HEK293T (cell line): ENCODE measurements around the gene HMCN2.

Experiments
- CTCF ChIA-PET: fragments of 350-600 bp; formaldehyde crosslinking; extraction: SDS; loops from one replicate; lab custom pipeline; 2021; ENCODE audit warnings: antibody characterized with exemption, inconsistent platforms; lab: Yijun Ruan, JAX
- POLR2A ChIA-PET: fragments of 350-600 bp; formaldehyde crosslinking; extraction: SDS; loops from one replicate; lab custom pipeline; 2020; ENCODE audit warnings: antibody characterized with exemption, inconsistent platforms; lab: Yijun Ruan, JAX
- DNase-seq: peaks from one replicate; pipeline ENCODE4 v3.0.0; 2012; ENCODE audit warnings: mixed read lengths; ENCODE audit errors: extremely low spot score
- ARNT ChIP-seq: fragments of 450-650 bp; IDR thresholded peaks from 2 replicates; pipeline ENCODE4 v1.6.1; 2017; ENCODE audit warnings: mild to moderate bottlenecking
- BHLHE40 ChIP-seq: fragments of 450-650 bp; IDR thresholded peaks from 2 replicates; pipeline ENCODE4 v1.6.1; 2016; ENCODE audit warnings: mild to moderate bottlenecking, moderate library complexity, borderline replicate concordance
- CTBP1 ChIP-seq: fragments of 450-650 bp; IDR thresholded peaks from 2 replicates; pipeline ENCODE4 v1.6.1; 2016; ENCODE audit warnings: borderline replicate concordance
- ELF4 ChIP-seq: fragments of 450-650 bp; IDR thresholded peaks from 2 replicates; pipeline ENCODE4 v1.6.1; 2017; ENCODE audit warnings: antibody characterized with exemption
- FOXA1 ChIP-seq: fragments of 450-650 bp; IDR thresholded peaks from 2 replicates; pipeline ENCODE4 v1.6.1; 2016; ENCODE audit warnings: mild to moderate bottlenecking
- FOXK2 ChIP-seq: fragments of 450-650 bp; IDR thresholded peaks from 2 replicates; pipeline ENCODE4 v1.6.1; 2016; ENCODE audit warnings: mild to moderate bottlenecking
- FOXM1 ChIP-seq: fragments of 450-650 bp; IDR thresholded peaks from 2 replicates; pipeline ENCODE4 v1.6.1; 2017; ENCODE audit warnings: mild to moderate bottlenecking, borderline replicate concordance
- HDGF ChIP-seq: fragments of 450-650 bp; IDR thresholded peaks from 2 replicates; pipeline ENCODE4 v1.6.1; 2017; ENCODE audit warnings: antibody characterized with exemption, borderline replicate concordance
- L3MBTL2 ChIP-seq: fragments of 450-650 bp; conservative IDR thresholded peaks from 2 replicates; pipeline ENCODE4 v1.6.1; 2016; ENCODE audit warnings: mild to moderate bottlenecking
- LEF1 ChIP-seq: fragments of 450-650 bp; IDR thresholded peaks from 2 replicates; pipeline ENCODE4 v1.6.1; 2017; ENCODE audit warnings: mild to moderate bottlenecking, borderline replicate concordance
- NFRKB ChIP-seq: fragments of 450-650 bp; IDR thresholded peaks from 2 replicates; pipeline ENCODE4 v1.6.1; 2016; ENCODE audit warnings: mild to moderate bottlenecking, moderate library complexity
- PKNOX1 ChIP-seq: fragments of 450-650 bp; IDR thresholded peaks from 2 replicates; pipeline ENCODE4 v1.6.1; 2016
- SP1 ChIP-seq: fragments of 450-650 bp; IDR thresholded peaks from 2 replicates; pipeline ENCODE4 v1.6.1; 2017
- SUZ12 ChIP-seq: fragments of 450-650 bp; IDR thresholded peaks from 2 replicates; pipeline ENCODE4 v1.6.1; 2016; ENCODE audit warnings: mild to moderate bottlenecking
- TARDBP ChIP-seq: fragments of 450-650 bp; IDR thresholded peaks from 2 replicates; pipeline ENCODE4 v1.6.1; 2016
- ZNF384 ChIP-seq: fragments of 450-650 bp; IDR thresholded peaks from 2 replicates; pipeline ENCODE4 v1.6.1; 2016

The HMCN2 gene

GRCh38 chr9:130244548-130245165, 20.9 kb upstream of the HMCN2 start:
- ChIA-PET CTCF (interaction anchor here (0.8 to 1.3 kb wide), 3 partner anchors 10 to 120 kb away, joined by 3 to 5 read pairs (median 3); no protein-coding TSS in a partner anchor), POLR2A (no interaction called here)
- no peak for DNase-seq
- TF ChIP-seq SP1: no peak
- TF ChIP-seq PKNOX1: no peak
- no peak for TF ChIP-seq HDGF
- no peak for TF ChIP-seq BHLHE40
- no peak for TF ChIP-seq TARDBP
- no peak for TF ChIP-seq LEF1
- no peak for TF ChIP-seq FOXM1
- TF ChIP-seq ELF4: no peak
- TF ChIP-seq ARNT: no peak
- TF ChIP-seq FOXK2: no peak
- no peak for TF ChIP-seq FOXA1
- TF ChIP-seq CTBP1: no peak
- TF ChIP-seq NFRKB: no peak
- no peak for TF ChIP-seq SUZ12
- TF ChIP-seq L3MBTL2: no peak
- TF ChIP-seq ZNF384: no peak

- no peak for DNase-seq
- CTCF ChIA-PET: no interaction called here
- POLR2A ChIA-PET: no interaction called here
- no peak for TF ChIP-seq LEF1
- TF ChIP-seq PKNOX1: no peak
- TF ChIP-seq BHLHE40: no peak
- TF ChIP-seq FOXA1: no peak
- TF ChIP-seq NFRKB: no peak
- no peak for TF ChIP-seq CTBP1
- TF ChIP-seq TARDBP: no peak
- no peak for TF ChIP-seq ELF4
- no peak for TF ChIP-seq ZNF384
- no peak for TF ChIP-seq SP1
- TF ChIP-seq ARNT: no peak
- no peak for TF ChIP-seq FOXM1
- no peak for TF ChIP-seq HDGF
- no peak for TF ChIP-seq FOXK2
These were observed 20.1 kb upstream of the HMCN2 start for GRCh38 chr9:130245474-130245873.

- TF ChIP-seq ARNT: no peak
- TF ChIP-seq FOXA1: no peak
- TF ChIP-seq ZNF384: no peak
- TF ChIP-seq PKNOX1: no peak
- no peak for TF ChIP-seq LEF1
- no peak for DNase-seq
- ChIA-PET POLR2A (no interaction called here), CTCF (no interaction called here)
These were observed 19.4 kb upstream of the HMCN2 start for GRCh38 chr9:130246126-130246525.

GRCh38 chr9:130254747-130255630, 10.6 kb upstream of the HMCN2 start:
- POLR2A ChIA-PET: no interaction called here
- no peak for DNase-seq
- TF ChIP-seq CTBP1: no peak
- no peak for TF ChIP-seq ELF4
- TF ChIP-seq L3MBTL2: no peak
- no peak for TF ChIP-seq FOXA1
- no peak for TF ChIP-seq PKNOX1
- TF ChIP-seq LEF1: no peak
- TF ChIP-seq SP1: no peak
- no peak for TF ChIP-seq FOXM1
- no peak for TF ChIP-seq TARDBP
- no peak for TF ChIP-seq ARNT
- no peak for TF ChIP-seq HDGF
- CTCF ChIA-PET: interaction anchor here (1.0 to 1.4 kb wide), 2 partner anchors 11 to 12 kb away, joined by 3 to 4 read pairs; no protein-coding TSS in a partner anchor

- ChIA-PET POLR2A (no interaction called here), CTCF (interaction anchor here (0.6 to 1.4 kb wide), 3 partner anchors 12 to 28 kb away, joined by 3 to 4 read pairs (median 4); no protein-coding TSS in a partner anchor)
- DNase-seq: no peak
- TF ChIP-seq SP1 (no peak), ZNF384 (no peak), FOXK2 (no peak), TARDBP (no peak), HDGF (no peak), NFRKB (no peak), ARNT (no peak)
These were observed 9.9 kb upstream of the HMCN2 start for GRCh38 chr9:130255631-130256134.
